ENCODE measurements around the gene ACOX2. TPM values are rescaled to one million over a fixed set of nuclear protein-coding genes. Genes with fewer than 3 reads are reported as not detected.

The ACOX2 gene
- polyA plus RNA-seq, 2 of the 4 experiments (the other 2 are of a cell fraction), result 4.8 to 23.2 TPM

GRCh38 chr3:58577269-58577821, 40.4 kb upstream of the ACOX2 start, which contains the start of gene FAM107A:
Gene FAM107A, minus strand, starts transcription at chr3:58577391. Its CDS starts 7,531 bp downstream, at chr3:58569860.
- Histone ChIP-seq H3K4me1 (peaks cover 6% of the 10 kb centered on the region; the same call in 1 of the 3 replicates), H3K9me3 (no peaks in the 10 kb centered on the region), H3K27ac (no peak within 1 kb of the TSS), H3K4me3 (no peak within 1 kb of the TSS), H3K4me2 (no peak within 1 kb of the TSS)
- no peak for FAIRE-seq
- ChIA-PET CTCF (interaction anchor here (1.0 to 2.6 kb wide), 3 partner anchors 9 to 53 kb away, joined by 3 to 17 read pairs (median 6); no protein-coding TSS in a partner anchor), POLR2A (no interaction called here)
- peak in 1 of 2 experiments; percentile 30 for DNase-seq (ENCODE audit: low read depth in 1 of 2, low spot score in 1 of 2)
- WGBS (ENCODE audit: missing lambda C conversion rate), result 53% methylated on average over 12 of the region's 12 CpGs
- peak; percentile 64 to 84; a peak in 4 of 6 replicates for ATAC-seq
- TF ChIP-seq EP300 (IDR thresholded peaks at IDR 0.05) (no peak), NPAS2 (CRISPR knock-in tag; IDR thresholded peaks at IDR 0.05; ENCODE audit: borderline replicate concordance) (no peak), JUNB (IDR thresholded peaks at IDR 0.05) (no peak), CTCF (IDR thresholded peaks at IDR 0.05) (no peak), POLR2A (IDR thresholded peaks at IDR 0.05; ENCODE audit: low read length) (no peak), FOXS1 (CRISPR knock-in tag; IDR thresholded peaks at IDR 0.05) (no peak), RAD21 (conservative IDR thresholded peaks at IDR 0.05 in 1 of 2, IDR thresholded peaks at IDR 0.05 in 1 of 2) (no peak), HES2 (IDR thresholded peaks at IDR 0.05) (no peak), CHD2 (IDR thresholded peaks at IDR 0.05; ENCODE audit: low read length, partially characterized antibody) (no peak), GATA3 (IDR thresholded peaks at IDR 0.05; ENCODE audit: borderline replicate concordance) (no peak), MYC (IDR thresholded peaks at IDR 0.05; ENCODE audit: borderline replicate concordance, low read length) (no peak), ZSCAN20 (CRISPR knock-in tag; IDR thresholded peaks at IDR 0.05) (no peak)

GRCh38 chr3:58576716-58577115, 39.7 kb upstream of the ACOX2 start:
- Histone ChIP-seq H3K9me3 (no peaks in the 10 kb centered on the region), H3K4me1 (peaks cover 6% of the 10 kb centered on the region; the same call in 1 of the 3 replicates), H3K4me2 (no peak overlapping the region), H3K4me3 (no peak overlapping the region), H3K27ac (no peak overlapping the region)
- ChIA-PET CTCF (interaction anchor here (2.4 to 2.6 kb wide), 2 partner anchors 8 to 53 kb away, joined by 6 to 17 read pairs; no protein-coding TSS in a partner anchor), POLR2A (no interaction called here)
- WGBS (ENCODE audit: missing lambda C conversion rate), result 49% methylated on average over 6 of the region's 6 CpGs
- no peak for TF ChIP-seq JUNB (IDR thresholded peaks at IDR 0.05)
- no peak for TF ChIP-seq CHD4 (IDR thresholded peaks at IDR 0.05; ENCODE audit: borderline replicate concordance)
- TF ChIP-seq FOSL2 (IDR thresholded peaks at IDR 0.05), result no peak
- no peak for TF ChIP-seq FOSL2 (CRISPR knock-in tag; IDR thresholded peaks at IDR 0.05)
- no peak for TF ChIP-seq RAD21 (conservative IDR thresholded peaks at IDR 0.05 in 1 of 2, IDR thresholded peaks at IDR 0.05 in 1 of 2)
- TF ChIP-seq RARB (CRISPR knock-in tag; IDR thresholded peaks at IDR 0.05), result no peak
- no peak for TF ChIP-seq CEBPB (IDR thresholded peaks at IDR 0.05)
- TF ChIP-seq BHLHE40 (IDR thresholded peaks at IDR 0.05; ENCODE audit: low read depth, low read length), result no peak
- TF ChIP-seq ELK1 (IDR thresholded peaks at IDR 0.05; ENCODE audit: low read depth, low read length), result no peak
- no peak for TF ChIP-seq CTCF (IDR thresholded peaks at IDR 0.05)
- no peak for TF ChIP-seq E2F6 (IDR thresholded peaks at IDR 0.05; ENCODE audit: borderline replicate concordance, low read depth)
- no peak for TF ChIP-seq SREBF2 (IDR thresholded peaks at IDR 0.05)
- no peak for TF ChIP-seq MAFK (IDR thresholded peaks at IDR 0.05; ENCODE audit: partially characterized antibody)
- no peak for TF ChIP-seq KDM1A (IDR thresholded peaks at IDR 0.05; ENCODE audit: low read depth)
- TF ChIP-seq POLR2AphosphoS2 (conservative IDR thresholded peaks at IDR 0.05; ENCODE audit: low read length), result no peak
- no peak for TF ChIP-seq USF2 (IDR thresholded peaks at IDR 0.05)
- no peak for TF ChIP-seq CBX2 (IDR thresholded peaks at IDR 0.05; ENCODE audit: borderline replicate concordance, low read depth)
- no peak for TF ChIP-seq TP53 (CRISPR knock-in tag; IDR thresholded peaks at IDR 0.05)
- FAIRE-seq, result no peak
- ATAC-seq, result no peak
- no peak for DNase-seq (ENCODE audit: low read depth in 1 of 2, low spot score in 1 of 2)
